HG02588 (cell line): ENCODE data around the gene CRB2.

Experiments
- ATAC-seq: cut with Tn5 transposase; IDR thresholded peaks from one replicate; pipeline ENCODE4 v1.9.1; 2021; ENCODE audit warnings: mild to moderate bottlenecking, moderate library complexity; ENCODE audit not compliant: unreplicated experiment

The CRB2 gene

GRCh38 chr9:123361731-123362510 lies 5.9 kb downstream of the CRB2 start:
- ATAC-seq, result no peak

- ATAC-seq, result no peak
Observed at GRCh38 chr9:123362856-123363255, 6.9 kb downstream of the CRB2 start.

- no peak for ATAC-seq
Observed at GRCh38 chr9:123364241-123364824, 8.3 kb downstream of the CRB2 start.

GRCh38 chr9:123365287-123365880 lies 9.4 kb downstream of the CRB2 start:
- no peak for ATAC-seq

- ATAC-seq, result no peak
Observed at GRCh38 chr9:123365881-123366528, 10.0 kb downstream of the CRB2 start.

GRCh38 chr9:123368023-123368422 lies 12.0 kb downstream of the CRB2 start:
- ATAC-seq, result no peak

GRCh38 chr9:123368536-123369153 lies 12.6 kb downstream of the CRB2 start:
- no peak for ATAC-seq

- ATAC-seq, result no peak
Observed at GRCh38 chr9:123369296-123369695, 13.3 kb downstream of the CRB2 start.

- ATAC-seq, result no peak
Observed at GRCh38 chr9:123370108-123370507, 14.1 kb downstream of the CRB2 start.

- ATAC-seq, result no peak
Observed at GRCh38 chr9:123370526-123371227, 14.7 kb downstream of the CRB2 start.

GRCh38 chr9:123371228-123371584 lies 15.2 kb downstream of the CRB2 start:
- no peak for ATAC-seq

GRCh38 chr9:123371805-123372590 lies 16.0 kb downstream of the CRB2 start:
- ATAC-seq, result no peak

GRCh38 chr9:123372766-123373446 lies 16.9 kb downstream of the CRB2 start:
- no peak for ATAC-seq

GRCh38 chr9:123373447-123373923 lies 17.5 kb downstream of the CRB2 start:
- no peak for ATAC-seq

GRCh38 chr9:123373946-123374345 lies 17.9 kb downstream of the CRB2 start:
- no peak for ATAC-seq

GRCh38 chr9:123375469-123376132 lies 19.6 kb downstream of the CRB2 start:
- no peak for ATAC-seq

- ATAC-seq, result no peak
Observed at GRCh38 chr9:123376218-123377071, 20.4 kb downstream of the CRB2 start.
